LNCaP clone FGC (cell line): ENCODE results near the gene RXRA.

ENCODE experiments used
- DNase-seq: peaks from one replicate; pipeline ENCODE4 v3.0.0-alpha.2; 2011; ENCODE audit warnings: low read depth
- H3K4me3 ChIP-seq: 2 replicates; pipeline ENCODE4 v1.5.1; 2011; ENCODE audit warnings: mild to moderate bottlenecking, low read depth, low read length, control low read depth
- CTCF ChIP-seq: IDR thresholded peaks from 2 replicates; pipeline ENCODE4 v1.5.1; 2012; ENCODE audit warnings: mild to moderate bottlenecking; ENCODE audit not compliant: control insufficient read depth, insufficient read depth; ENCODE audit errors: extremely low read depth

The RXRA gene

GRCh38 chr9:134486596-134486995 is 160.3 kb downstream of the RXRA start:
- H3K4me3 ChIP-seq = no peak overlapping the region
- DNase-seq = no peak
- TF ChIP-seq CTCF = no peak
